Fibroblast of mammary gland (primary cell): ENCODE data around the gene VPS41.

ENCODE experiments used
- DNase-seq: peaks from one replicate; pipeline ENCODE4 v3.0.0-alpha.2; 2010; ENCODE audit warnings: low read depth
- H3K4me3 ChIP-seq: 2 replicates; pipeline ENCODE4 v1.5.1; 2011; ENCODE audit warnings: low read depth, mild to moderate bottlenecking, low read length, moderate library complexity; ENCODE audit not compliant: control insufficient read depth
- TF ChIP-seq, protein P1 (sequence below): conservative IDR thresholded peaks from 2 replicates; pipeline ENCODE4 v1.5.1; 2011; ENCODE audit warnings: low read depth, low read length, inconsistent platforms; ENCODE audit not compliant: control insufficient read depth, insufficient read depth

Gene VPS41

DNA sequence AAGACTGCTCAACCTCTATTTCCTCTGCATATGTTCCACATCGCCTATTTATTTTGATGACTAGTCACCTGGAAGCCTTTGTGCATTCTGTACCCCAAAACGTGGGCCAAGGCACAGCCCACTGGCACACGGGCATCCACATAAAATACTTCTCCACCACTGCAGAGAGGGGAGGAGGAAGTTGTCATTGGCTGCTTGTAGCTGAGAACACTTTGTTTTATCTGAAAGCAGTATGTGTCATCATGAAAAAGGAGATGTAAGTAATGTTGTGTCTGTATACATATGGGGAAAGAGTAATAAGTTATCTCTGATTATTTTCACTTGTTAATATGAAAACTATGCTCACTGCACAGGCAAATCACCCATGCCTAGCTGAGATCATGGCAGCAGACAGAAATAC, 229.6 kb downstream of the VPS41 start:
- H3K4me3 ChIP-seq: no peak overlapping the region
- TF ChIP-seq, protein P1, sequence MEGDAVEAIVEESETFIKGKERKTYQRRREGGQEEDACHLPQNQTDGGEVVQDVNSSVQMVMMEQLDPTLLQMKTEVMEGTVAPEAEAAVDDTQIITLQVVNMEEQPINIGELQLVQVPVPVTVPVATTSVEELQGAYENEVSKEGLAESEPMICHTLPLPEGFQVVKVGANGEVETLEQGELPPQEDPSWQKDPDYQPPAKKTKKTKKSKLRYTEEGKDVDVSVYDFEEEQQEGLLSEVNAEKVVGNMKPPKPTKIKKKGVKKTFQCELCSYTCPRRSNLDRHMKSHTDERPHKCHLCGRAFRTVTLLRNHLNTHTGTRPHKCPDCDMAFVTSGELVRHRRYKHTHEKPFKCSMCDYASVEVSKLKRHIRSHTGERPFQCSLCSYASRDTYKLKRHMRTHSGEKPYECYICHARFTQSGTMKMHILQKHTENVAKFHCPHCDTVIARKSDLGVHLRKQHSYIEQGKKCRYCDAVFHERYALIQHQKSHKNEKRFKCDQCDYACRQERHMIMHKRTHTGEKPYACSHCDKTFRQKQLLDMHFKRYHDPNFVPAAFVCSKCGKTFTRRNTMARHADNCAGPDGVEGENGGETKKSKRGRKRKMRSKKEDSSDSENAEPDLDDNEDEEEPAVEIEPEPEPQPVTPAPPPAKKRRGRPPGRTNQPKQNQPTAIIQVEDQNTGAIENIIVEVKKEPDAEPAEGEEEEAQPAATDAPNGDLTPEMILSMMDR: no peak
- peak; percentile 75 for DNase-seq

DNA sequence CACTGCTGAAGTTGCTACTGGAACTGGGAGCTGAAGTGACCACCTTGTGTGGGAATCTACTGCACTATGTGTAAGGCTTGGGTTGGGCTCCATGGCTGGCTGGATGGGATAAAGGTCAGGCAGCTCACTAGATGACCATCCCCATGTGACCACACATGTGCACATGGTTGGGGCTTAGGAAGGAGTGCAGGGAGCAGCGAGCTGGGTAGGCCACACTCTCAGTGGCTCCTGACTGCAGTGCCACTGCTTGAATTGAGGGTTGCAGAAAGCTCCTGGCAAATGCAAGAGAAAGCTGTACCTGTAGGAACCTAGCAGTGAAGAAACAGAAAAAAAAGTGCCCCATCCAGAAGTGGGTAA, 230.3 kb downstream of the VPS41 start:
- DNase-seq: no peak
- TF ChIP-seq, protein P1: no peak
- no peak overlapping the region for H3K4me3 ChIP-seq

DNA sequence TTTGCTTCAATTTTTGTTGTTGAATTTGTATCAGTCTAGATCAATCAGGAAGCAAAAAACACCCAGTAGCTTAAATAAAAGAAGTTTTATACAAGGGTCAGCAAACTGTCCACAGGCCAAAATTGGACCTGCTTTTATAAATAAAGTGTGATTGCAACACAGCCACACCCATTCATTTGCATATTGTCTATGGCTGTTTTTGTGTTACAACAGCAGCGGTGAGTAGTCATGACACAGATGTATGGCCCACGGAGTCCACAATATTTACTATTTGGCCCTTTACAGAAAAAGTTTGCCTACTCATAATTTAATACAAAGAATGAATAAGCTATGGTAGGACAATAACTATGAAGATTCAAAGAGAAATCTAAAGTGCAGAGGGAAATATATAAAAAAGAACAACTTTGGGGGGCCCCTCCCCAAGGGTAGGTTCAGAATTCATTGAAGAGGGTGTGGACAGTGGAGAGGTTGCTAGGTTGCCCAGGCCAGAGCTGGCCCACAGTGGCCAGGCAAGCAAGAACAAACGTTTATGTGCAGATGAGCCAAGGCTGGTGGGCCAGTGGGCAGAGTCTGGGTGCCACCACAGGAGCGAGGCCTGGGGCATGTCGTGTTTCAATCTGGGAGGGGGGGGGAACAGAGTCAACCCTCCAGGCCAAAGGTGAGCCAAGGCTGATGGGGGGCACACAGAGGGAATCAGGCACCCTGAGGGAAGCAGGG, 230.9 kb downstream of the VPS41 start:
- H3K4me3 ChIP-seq: no peak overlapping the region
- TF ChIP-seq, protein P1: no peak
- DNase-seq: no peak

DNA sequence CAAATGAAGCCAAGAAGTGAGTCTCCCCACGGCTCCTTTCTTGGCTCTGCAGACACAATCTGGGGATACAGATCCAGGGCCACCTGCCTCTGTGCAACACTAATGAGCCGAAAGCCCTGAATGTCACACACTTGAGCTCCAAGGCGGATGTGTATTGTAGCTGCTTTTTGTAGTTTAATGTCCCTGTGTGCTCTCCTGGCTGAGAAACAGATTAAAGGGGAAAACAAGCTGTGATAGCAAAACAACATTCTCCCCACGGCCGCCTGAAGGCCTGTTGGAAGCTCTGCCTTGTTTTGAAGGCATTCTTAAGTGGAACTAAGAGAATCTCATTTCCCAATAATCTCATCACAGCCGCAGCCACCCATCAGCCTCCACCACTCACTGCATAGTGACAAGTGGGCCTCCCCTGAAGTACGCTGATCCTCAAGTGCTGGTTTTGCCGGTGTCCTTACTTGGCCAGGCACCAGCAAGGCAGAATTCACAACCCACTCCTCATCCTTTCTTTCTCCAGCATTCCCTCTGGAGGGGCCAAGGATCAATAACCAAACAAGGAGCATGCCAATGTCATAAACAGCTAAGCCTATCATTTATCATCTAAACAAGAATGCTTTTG, 233.4 kb downstream of the VPS41 start:
- H3K4me3 ChIP-seq: no peak overlapping the region
- DNase-seq: no peak
- TF ChIP-seq, protein P1: no peak

DNA sequence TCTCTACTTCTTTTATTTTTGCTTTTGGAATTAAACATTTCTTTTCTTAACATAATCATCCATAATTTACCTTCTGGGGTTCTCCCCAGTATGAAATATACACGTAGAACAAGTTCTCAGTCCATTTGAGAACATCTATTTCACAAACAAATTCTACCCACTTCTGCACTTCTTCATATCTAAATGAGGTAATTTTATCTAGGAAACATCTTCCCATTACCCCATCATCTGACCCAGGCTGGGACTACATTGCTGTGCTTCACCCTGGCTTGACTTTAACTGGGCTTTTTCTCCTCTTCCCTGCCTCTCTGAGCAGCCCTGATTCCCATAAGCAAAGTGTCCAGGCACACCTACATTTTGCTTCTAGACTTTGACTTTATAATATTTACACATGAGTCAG, 234.5 kb downstream of the VPS41 start:
- TF ChIP-seq, protein P1: no peak
- no peak for DNase-seq
- no peak overlapping the region for H3K4me3 ChIP-seq

DNA sequence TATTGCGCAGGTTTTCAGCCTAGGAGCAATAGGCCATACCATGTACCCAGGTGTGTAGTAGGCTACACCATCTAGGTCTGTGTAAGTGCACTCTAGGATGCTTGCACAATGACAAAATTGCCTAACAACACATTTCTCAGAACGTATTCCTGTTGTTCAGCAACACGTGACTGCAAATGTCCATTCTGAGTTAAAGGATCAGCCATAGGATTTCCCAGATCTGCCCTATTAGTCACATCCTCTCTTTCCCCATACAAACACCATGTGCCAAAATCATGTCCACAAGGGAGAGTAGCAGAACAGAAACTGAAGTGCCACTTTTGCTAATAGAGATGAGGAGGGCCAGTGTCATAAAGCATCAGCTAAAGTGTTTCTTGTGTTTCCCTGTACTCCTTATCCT, 235.2 kb downstream of the VPS41 start:
- DNase-seq: peak; percentile 98
- TF ChIP-seq, protein P1: no peak
- no peak overlapping the region for H3K4me3 ChIP-seq
